Testis (tissue), 2 donors: Measurements from ENCODE around the gene AAR2.

Experiments used
- POLR2A ChIP-seq: fragments of 450-650 bp; IDR thresholded peaks from one replicate; pipeline ENCODE4 v1.6.1; 2017; ENCODE audit warnings: antibody characterized with exemption, mild to moderate bottlenecking, moderate library complexity
- TF ChIP-seq, protein P1 (sequence below), 3 experiments: fragments of 450-650 bp in 2 of 3; fragments of 200-600 bp in 1 of 3; sonication (generic) in 1 of 3; IDR thresholded peaks; one replicate each; pipeline ENCODE4 v1.5.1; 2016 to 2019; ENCODE audit warnings: antibody characterized with exemption in 3 of 3, mild to moderate bottlenecking in 2 of 3, moderate library complexity in 1 of 3

DNA sequence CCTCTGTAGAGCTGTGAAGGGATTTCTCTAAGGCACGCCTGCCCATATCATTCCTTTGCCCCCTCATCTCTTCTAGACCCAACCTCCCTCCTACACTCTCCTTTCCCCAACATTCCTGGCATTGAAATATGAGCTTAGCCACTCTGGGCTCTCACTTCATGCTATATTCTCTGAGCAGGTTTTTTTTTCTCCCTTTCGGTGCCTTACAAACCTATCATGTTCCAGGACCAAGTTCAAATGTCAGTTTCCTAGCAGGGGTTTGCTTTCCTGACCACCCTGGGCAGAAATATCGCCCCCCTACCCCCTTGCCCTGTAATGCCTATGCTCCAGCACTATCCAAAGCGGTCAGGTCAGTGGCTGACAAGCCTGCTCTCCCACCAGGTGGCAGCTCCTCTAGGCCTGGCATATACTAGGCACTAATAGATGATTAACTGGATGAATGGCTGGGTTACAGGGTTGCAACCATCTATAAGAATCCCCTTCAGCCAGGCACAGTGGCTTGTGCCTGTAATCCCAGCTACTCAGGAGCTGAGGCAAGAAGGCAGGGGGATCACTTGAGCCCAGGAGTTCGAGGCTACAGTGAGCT, 25.7 kb upstream of the AAR2 start:
- TF ChIP-seq, protein P1, sequence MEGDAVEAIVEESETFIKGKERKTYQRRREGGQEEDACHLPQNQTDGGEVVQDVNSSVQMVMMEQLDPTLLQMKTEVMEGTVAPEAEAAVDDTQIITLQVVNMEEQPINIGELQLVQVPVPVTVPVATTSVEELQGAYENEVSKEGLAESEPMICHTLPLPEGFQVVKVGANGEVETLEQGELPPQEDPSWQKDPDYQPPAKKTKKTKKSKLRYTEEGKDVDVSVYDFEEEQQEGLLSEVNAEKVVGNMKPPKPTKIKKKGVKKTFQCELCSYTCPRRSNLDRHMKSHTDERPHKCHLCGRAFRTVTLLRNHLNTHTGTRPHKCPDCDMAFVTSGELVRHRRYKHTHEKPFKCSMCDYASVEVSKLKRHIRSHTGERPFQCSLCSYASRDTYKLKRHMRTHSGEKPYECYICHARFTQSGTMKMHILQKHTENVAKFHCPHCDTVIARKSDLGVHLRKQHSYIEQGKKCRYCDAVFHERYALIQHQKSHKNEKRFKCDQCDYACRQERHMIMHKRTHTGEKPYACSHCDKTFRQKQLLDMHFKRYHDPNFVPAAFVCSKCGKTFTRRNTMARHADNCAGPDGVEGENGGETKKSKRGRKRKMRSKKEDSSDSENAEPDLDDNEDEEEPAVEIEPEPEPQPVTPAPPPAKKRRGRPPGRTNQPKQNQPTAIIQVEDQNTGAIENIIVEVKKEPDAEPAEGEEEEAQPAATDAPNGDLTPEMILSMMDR (IDR thresholded peaks at IDR 0.05), result no peak
- TF ChIP-seq POLR2A, result no peak
